IMR-90 (cell line): ENCODE results near the gene HMGCS2.

ENCODE experiments used
- FOS ChIP-seq: fragments of 150-350 bp; IDR thresholded peaks from 2 replicates; pipeline ENCODE4 v1.6.1; 2016; ENCODE audit warnings: low read depth, low read length
- MAFK ChIP-seq: IDR thresholded peaks from 2 replicates; pipeline ENCODE4 v1.6.1; 2012; ENCODE audit warnings: low read depth, low read length, improper control_type of control experiment
- MAZ ChIP-seq: IDR thresholded peaks from 2 replicates; pipeline ENCODE4 v1.6.1; 2012; ENCODE audit warnings: low read depth, mild to moderate bottlenecking, low read length, improper control_type of control experiment, moderate library complexity, borderline replicate concordance
- POLR2A ChIP-seq: IDR thresholded peaks from 2 replicates; pipeline ENCODE4 v1.6.1; 2012; ENCODE audit warnings: mild to moderate bottlenecking, low read depth, low read length
- SMC3 ChIP-seq: fragments of 150-350 bp; IDR thresholded peaks from 2 replicates; pipeline ENCODE4 v1.6.1; 2016; ENCODE audit warnings: low read depth, mild to moderate bottlenecking, antibody characterized with exemption, low read length, moderate library complexity
- TF ChIP-seq, protein P1 (sequence below): conservative IDR thresholded peaks from 2 replicates; pipeline ENCODE4 v1.5.1; 2012; ENCODE audit warnings: mild to moderate bottlenecking, low read depth, low read length, improper control_type of control experiment

DNA sequence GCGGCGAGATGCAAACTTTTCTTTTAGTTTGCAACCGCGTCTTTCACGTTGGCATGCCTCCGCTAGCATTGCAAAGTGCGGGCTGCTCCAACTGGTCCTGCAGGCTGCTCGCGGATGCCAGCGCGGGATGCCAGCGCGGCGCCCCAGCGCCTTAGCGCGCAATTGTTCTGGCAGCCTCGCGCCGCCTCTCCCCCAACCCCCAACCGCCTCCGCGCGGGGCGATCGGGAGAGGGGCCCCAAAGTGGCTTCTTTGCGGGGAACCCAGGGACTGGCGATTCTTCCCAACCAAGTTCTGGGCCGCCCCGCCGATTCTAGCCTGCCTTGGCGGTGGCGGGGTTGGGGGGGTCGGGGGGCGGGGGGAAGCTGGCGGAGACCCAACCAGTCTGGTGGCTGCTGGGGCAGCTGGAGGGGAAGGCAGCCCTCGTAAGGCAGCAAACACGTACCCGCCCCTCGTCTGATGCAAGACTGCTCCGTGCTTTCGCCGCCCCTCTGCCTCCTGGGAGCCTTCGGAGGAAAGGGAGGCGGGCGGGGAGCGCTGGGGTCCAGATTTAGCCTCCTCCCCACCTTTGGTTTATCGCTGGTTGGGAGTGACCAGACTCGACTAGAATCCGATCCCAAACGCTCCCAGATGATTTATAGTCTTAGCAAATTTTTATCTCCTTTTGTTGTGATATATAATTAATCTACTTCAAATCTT, 56.2 kb downstream of the HMGCS2 start:
- TF ChIP-seq POLR2A (peak; percentile 69; the same call in 1 of the 2 replicates), MAZ (peak; percentile 83; the same call in 1 of the 2 replicates), SMC3 (no peak), FOS (no peak), MAFK (no peak)
- TF ChIP-seq, protein P1, sequence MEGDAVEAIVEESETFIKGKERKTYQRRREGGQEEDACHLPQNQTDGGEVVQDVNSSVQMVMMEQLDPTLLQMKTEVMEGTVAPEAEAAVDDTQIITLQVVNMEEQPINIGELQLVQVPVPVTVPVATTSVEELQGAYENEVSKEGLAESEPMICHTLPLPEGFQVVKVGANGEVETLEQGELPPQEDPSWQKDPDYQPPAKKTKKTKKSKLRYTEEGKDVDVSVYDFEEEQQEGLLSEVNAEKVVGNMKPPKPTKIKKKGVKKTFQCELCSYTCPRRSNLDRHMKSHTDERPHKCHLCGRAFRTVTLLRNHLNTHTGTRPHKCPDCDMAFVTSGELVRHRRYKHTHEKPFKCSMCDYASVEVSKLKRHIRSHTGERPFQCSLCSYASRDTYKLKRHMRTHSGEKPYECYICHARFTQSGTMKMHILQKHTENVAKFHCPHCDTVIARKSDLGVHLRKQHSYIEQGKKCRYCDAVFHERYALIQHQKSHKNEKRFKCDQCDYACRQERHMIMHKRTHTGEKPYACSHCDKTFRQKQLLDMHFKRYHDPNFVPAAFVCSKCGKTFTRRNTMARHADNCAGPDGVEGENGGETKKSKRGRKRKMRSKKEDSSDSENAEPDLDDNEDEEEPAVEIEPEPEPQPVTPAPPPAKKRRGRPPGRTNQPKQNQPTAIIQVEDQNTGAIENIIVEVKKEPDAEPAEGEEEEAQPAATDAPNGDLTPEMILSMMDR, result no peak
